Esophagus muscularis mucosa (tissue), 4 donors: Measurements from ENCODE around the gene PAQR4. TPM values are rescaled to one million over a fixed set of nuclear protein-coding genes. Genes with fewer than 3 reads are reported as not detected.

Experiments
- DNase-seq: peaks from one replicate; pipeline ENCODE4 v3.0.0-alpha.2; 2017; ENCODE audit errors: extremely low spot score
- H3K27ac ChIP-seq, 4 donors: fragments of 200-600 bp; sonication (generic); replicated peaks in 1 of 4; 1 replicate in 3 of 4; 2 replicates in 1 of 4; pipeline ENCODE4 v1.5.1; 2016 to 2019; ENCODE audit warnings: mild to moderate bottlenecking in 1 of 4
- H3K27me3 ChIP-seq, 4 donors: fragments of 200-600 bp; sonication (generic); one replicate each; pipeline versions ENCODE4 v1.5.1 to v1.6.0; 2016 to 2019
- H3K36me3 ChIP-seq, 4 donors: fragments of 200-600 bp; sonication (generic); one replicate each; pipeline ENCODE4 v1.5.1; 2016 to 2019
- H3K4me1 ChIP-seq, 4 donors: fragments of 200-600 bp; sonication (generic); one replicate each; pipeline ENCODE4 v1.5.1; 2016 to 2019
- H3K4me3 ChIP-seq, 4 donors: fragments of 200-600 bp; sonication (generic); 1 replicate in 2 of 4; 2 replicates in 2 of 4; pipeline ENCODE4 v1.5.1; 2016 to 2019; ENCODE audit warnings: mild to moderate bottlenecking in 4 of 4, moderate library complexity in 1 of 4
- H3K9me3 ChIP-seq, 4 donors: fragments of 200-600 bp; sonication (generic); 1 replicate in 3 of 4; 2 replicates in 1 of 4; pipeline ENCODE4 v1.5.1; 2016 to 2019
- EP300 ChIP-seq: sonication (generic); formaldehyde crosslinking; IDR thresholded peaks from one replicate; pipeline ENCODE4 v1.6.1; 2017; ENCODE audit warnings: antibody characterized with exemption
- POLR2A ChIP-seq: fragments of 450-650 bp; IDR thresholded peaks from one replicate; pipeline ENCODE4 v1.6.1; 2017; ENCODE audit warnings: antibody characterized with exemption, moderate library complexity, mild to moderate bottlenecking, low read depth
- POLR2AphosphoS5 ChIP-seq, 2 donors: sonication (generic); formaldehyde crosslinking; IDR thresholded peaks; one replicate each; pipeline ENCODE4 v1.6.1; 2017; ENCODE audit warnings: antibody characterized with exemption in 2 of 2
- WGBS: methylation state at CpG from one replicate; pipeline ENCODE4 v1.1.5; 2018; 5-methylcytosine and 5-hydroxymethylcytosine counted together
- intact Hi-C: fragments of 100-400 bp; cut with DNase I; formaldehyde crosslinking; loops from one replicate; pipeline ENCODE4 v1.15.1; 2023
- total RNA-seq, 4 donors: library from RNA; depleted of rRNA; stranded (reverse); fragments of >200 nt; gene quantifications; one replicate each; pipeline versions ENCODE4 v1.1.0 to v1.2.1, GENCODE V29; 2016
- TF ChIP-seq, protein P1 (sequence below), 3 experiments: fragments of 200-600 bp in 2 of 3; fragments of 450-650 bp in 1 of 3; sonication (generic) in 2 of 3; IDR thresholded peaks; one replicate each; pipeline ENCODE4 v1.5.1; 2017 to 2019; ENCODE audit warnings: antibody characterized with exemption in 3 of 3, mild to moderate bottlenecking in 2 of 3, moderate library complexity in 1 of 3

PAQR4 gene
- total RNA-seq, 4 donors from 2014 or later: 2.2 to 7.5 (median 4.7) TPM

DNA sequence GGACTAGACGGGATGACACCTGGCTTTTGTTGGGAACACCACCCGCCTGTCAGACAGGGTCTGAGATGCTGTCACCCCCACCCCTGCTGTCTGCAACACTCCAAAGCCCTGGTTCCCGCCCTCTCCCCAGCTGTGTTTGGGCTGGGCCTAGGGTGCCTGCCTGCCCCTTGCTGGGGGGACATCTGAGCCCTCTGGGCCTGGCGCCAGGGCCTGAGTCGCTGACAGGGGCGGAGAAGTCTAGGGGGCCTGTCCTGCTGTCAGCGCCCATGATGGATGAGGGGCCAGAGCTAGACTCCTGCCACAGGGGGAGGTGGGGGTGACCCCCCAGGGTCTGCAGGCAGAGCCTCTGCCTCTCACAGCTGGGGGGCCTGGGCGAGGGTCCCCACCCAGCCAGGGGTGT, 18.7 kb downstream of the PAQR4 start:
- Histone ChIP-seq H3K4me3 (no peak overlapping the region), H3K4me1 (peaks cover 11 to 25% (median 16%) of the 10 kb centered on the region in 4 donors), H3K36me3 (no peaks in the 10 kb centered on the region), H3K9me3 (no peaks in the 10 kb centered on the region), H3K27ac (no peak overlapping the region), H3K27me3 (peaks cover 0 to 42% (median 0%) of the 10 kb centered on the region in 4 donors)
- intact Hi-C loops: no loop called here
- no peak for TF ChIP-seq POLR2A
- TF ChIP-seq POLR2AphosphoS5 (IDR thresholded peaks at IDR 0.05): no peak
- TF ChIP-seq, protein P1, sequence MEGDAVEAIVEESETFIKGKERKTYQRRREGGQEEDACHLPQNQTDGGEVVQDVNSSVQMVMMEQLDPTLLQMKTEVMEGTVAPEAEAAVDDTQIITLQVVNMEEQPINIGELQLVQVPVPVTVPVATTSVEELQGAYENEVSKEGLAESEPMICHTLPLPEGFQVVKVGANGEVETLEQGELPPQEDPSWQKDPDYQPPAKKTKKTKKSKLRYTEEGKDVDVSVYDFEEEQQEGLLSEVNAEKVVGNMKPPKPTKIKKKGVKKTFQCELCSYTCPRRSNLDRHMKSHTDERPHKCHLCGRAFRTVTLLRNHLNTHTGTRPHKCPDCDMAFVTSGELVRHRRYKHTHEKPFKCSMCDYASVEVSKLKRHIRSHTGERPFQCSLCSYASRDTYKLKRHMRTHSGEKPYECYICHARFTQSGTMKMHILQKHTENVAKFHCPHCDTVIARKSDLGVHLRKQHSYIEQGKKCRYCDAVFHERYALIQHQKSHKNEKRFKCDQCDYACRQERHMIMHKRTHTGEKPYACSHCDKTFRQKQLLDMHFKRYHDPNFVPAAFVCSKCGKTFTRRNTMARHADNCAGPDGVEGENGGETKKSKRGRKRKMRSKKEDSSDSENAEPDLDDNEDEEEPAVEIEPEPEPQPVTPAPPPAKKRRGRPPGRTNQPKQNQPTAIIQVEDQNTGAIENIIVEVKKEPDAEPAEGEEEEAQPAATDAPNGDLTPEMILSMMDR (IDR thresholded peaks at IDR 0.05): no peak
- TF ChIP-seq EP300: no peak
- WGBS: 65% methylated on average over 4 of the region's 8 CpGs
- no peak for DNase-seq

DNA sequence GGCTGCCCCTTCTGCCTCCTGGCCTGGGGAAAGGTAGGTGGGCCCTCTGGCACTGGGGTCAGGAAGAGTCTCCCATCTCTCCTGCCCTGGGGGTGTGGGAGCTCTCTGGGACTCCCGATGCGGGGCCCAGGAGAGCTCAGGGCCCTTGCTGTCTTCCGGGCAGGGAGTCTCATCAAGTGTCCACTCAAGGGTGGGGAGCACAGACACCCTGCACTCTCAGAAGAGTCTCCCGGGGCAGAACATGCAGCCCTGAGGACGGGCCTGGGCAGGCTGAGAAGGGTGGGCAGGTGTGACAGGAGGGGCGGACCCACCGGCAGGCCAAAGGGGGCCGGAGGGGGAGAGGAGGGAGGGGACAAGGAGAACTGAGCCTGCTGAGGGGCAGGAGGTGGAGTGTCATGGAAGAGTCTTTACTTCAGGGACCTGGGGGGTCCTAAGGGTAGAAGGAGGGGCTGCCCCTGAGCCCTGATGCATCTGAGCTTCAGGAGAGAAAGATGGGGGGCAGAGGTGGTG, 19.5 kb downstream of the PAQR4 start:
- intact Hi-C loops: no loop called here
- Histone ChIP-seq H3K36me3 (no peaks in the 10 kb centered on the region), H3K27me3 (peaks cover 0 to 42% (median 0%) of the 10 kb centered on the region in 4 donors), H3K4me3 (no peak overlapping the region), H3K4me1 (peaks cover 5 to 18% (median 13%) of the 10 kb centered on the region in 4 donors), H3K9me3 (no peaks in the 10 kb centered on the region), H3K27ac (no peak overlapping the region)
- WGBS: 69% methylated on average over 5 of the region's 8 CpGs
- no peak for TF ChIP-seq POLR2A
- TF ChIP-seq, protein P1 (IDR thresholded peaks at IDR 0.05): no peak
- TF ChIP-seq POLR2AphosphoS5 (IDR thresholded peaks at IDR 0.05): no peak
- TF ChIP-seq EP300: no peak
- no peak for DNase-seq

DNA sequence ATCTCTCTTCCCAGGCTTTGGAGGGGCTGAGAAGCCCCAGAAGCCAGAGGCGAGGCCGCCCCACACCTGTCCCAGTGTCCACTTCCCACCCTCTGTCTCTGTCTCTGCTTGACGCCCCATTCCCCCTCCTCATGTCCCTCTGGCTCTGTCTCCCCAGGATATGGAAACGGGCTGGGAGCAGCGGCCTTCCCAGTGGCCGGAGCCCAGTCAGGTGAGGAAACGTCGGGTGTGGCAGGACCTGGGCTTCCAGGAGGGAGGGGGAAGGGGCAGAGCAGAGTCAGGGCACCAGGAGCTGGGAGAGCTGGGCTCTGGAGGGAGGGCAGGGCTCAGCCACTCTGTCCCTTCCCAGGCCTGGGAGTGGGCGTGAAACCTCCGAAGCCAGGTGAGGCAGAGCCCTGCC, 21.7 kb downstream of the PAQR4 start:
- intact Hi-C loops: no loop called here
- Histone ChIP-seq H3K27ac (no peak overlapping the region), H3K9me3 (no peaks in the 10 kb centered on the region), H3K27me3 (peaks cover 0 to 49% (median 0%) of the 10 kb centered on the region in 4 donors), H3K4me3 (no peak overlapping the region), H3K4me1 (peaks cover 0 to 4% (median 1%) of the 10 kb centered on the region in 4 donors), H3K36me3 (no peaks in the 10 kb centered on the region)
- TF ChIP-seq POLR2AphosphoS5 (IDR thresholded peaks at IDR 0.05) (no peak), EP300 (no peak), POLR2A (no peak)
- TF ChIP-seq, protein P1 (IDR thresholded peaks at IDR 0.05): no peak
- 82% methylated on average over 5 of the region's 10 CpGs for WGBS
- no peak for DNase-seq

DNA sequence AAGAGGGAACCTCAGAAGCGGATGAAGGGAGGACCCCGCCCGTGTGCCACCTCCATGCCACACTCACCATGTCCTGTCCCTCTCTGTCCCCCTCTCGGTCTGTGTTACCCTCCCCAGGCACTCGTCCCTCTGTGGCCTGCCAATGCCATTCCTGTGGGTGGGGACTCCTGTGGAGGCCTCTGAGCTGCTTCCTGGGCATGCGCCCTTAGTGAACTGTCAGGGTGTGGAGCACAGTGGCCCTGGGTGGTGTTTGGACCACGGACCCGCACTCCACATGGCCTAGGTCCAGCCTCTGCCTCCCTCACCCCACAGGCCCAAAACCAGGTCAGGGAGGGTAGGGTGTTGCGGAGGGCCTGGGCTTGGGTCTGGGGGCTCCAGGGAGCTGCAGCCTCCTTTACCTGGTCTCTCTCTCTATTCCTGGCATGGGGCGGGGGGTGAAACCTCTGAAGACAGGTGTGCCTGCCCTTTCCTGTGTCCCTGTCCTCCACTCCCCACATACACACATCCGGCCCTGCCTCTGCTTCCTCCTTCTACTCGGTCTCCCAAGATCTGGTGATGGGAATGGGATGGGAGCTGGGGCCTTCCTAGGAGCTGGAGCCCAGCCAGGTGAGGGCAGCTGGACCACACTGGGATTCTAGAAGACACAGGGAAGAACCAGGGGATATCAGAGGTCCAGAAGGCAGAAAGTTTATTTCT, 22.6 kb downstream of the PAQR4 start:
- Histone ChIP-seq H3K27ac (no peak overlapping the region), H3K27me3 (peaks cover 0 to 56% (median 0%) of the 10 kb centered on the region in 4 donors), H3K9me3 (no peaks in the 10 kb centered on the region), H3K36me3 (no peaks in the 10 kb centered on the region), H3K4me3 (no peak overlapping the region), H3K4me1 (no peaks in the 10 kb centered on the region)
- intact Hi-C loops: no loop called here
- TF ChIP-seq, protein P1 (IDR thresholded peaks at IDR 0.05): no peak
- no peak for TF ChIP-seq POLR2AphosphoS5 (IDR thresholded peaks at IDR 0.05)
- TF ChIP-seq POLR2A: no peak
- TF ChIP-seq EP300: no peak
- WGBS: 87% methylated on average over 8 of the region's 12 CpGs
- DNase-seq: no peak
